B cell (primary cell): ENCODE measurements around the gene ACTN3. TPM values are rescaled to one million over a fixed set of nuclear protein-coding genes. Genes with fewer than 3 reads are reported as not detected.

ENCODE experiments used
- ATAC-seq: fragments of 200-7000 bp; cut with Tn5 transposase; one replicate; pipeline ENCODE4 v1.10.0; 2021; ENCODE audit warnings: low read depth, mild to moderate bottlenecking, moderate number of reproducible peaks, moderate library complexity
- CTCF ChIA-PET: fragments of 350-600 bp; sonication (Branson Sonifier 250); formaldehyde crosslinking; loops from one replicate; lab custom pipeline; 2021; ENCODE audit warnings: antibody characterized with exemption, inconsistent platforms; lab: Charles Lee
- POLR2A ChIA-PET: fragments of 350-600 bp; sonication (Branson Sonifier 250); formaldehyde crosslinking; loops from one replicate; lab custom pipeline; 2021; ENCODE audit warnings: antibody characterized with exemption; lab: Charles Lee
- DNase-seq: peaks from one replicate; pipeline ENCODE4 v3.0.0; 2013
- H2AFZ ChIP-seq: 2 replicates; pipeline ENCODE4 v1.6.1; 2012; ENCODE audit warnings: mild to moderate bottlenecking, low read depth, low read length; ENCODE audit not compliant: insufficient read depth, poor library complexity, severe bottlenecking
- H3K27ac ChIP-seq, 2 donors: 1 replicate in 1 of 2; 2 replicates in 1 of 2; pipeline ENCODE4 v1.5.1; 2012 to 2013; ENCODE audit warnings: low read length in 2 of 2, mild to moderate bottlenecking in 2 of 2, moderate library complexity in 1 of 2
- H3K27me3 ChIP-seq, 4 experiments: fragments of 200-600 bp in 1 of 4; sonication (generic) in 1 of 4; replicated peaks in 1 of 4; 1 replicate in 2 of 4; 2 replicates in 2 of 4; pipeline versions ENCODE4 v1.6.1 to v1.7.0; 2013 to 2016; ENCODE audit warnings: low read length in 3 of 4, mild to moderate bottlenecking in 2 of 4, mixed read lengths in 1 of 4, moderate library complexity in 1 of 4; ENCODE audit not compliant: insufficient read depth in 4 of 4, control insufficient read depth in 3 of 4; ENCODE audit errors: control extremely low read depth in 1 of 4
- H3K36me3 ChIP-seq, 2 experiments: replicated peaks in 1 of 2; 1 replicate in 1 of 2; 2 replicates in 1 of 2; pipeline versions ENCODE4 v1.6.1 to v1.7.1; 2013; ENCODE audit warnings: low read length in 1 of 2; ENCODE audit not compliant: insufficient read depth in 2 of 2, control insufficient read depth in 1 of 2; ENCODE audit errors: control extremely low read depth in 1 of 2, extremely low read depth in 1 of 2
- H3K4me1 ChIP-seq, 2 donors: fragments of 200-600 bp in 1 of 2; sonication (generic) in 1 of 2; 1 replicate in 1 of 2; 2 replicates in 1 of 2; pipeline versions ENCODE4 v1.5.1 to v1.6.1; 2013 to 2017; ENCODE audit warnings: low read length in 2 of 2; ENCODE audit not compliant: control insufficient read depth in 2 of 2, insufficient read depth in 2 of 2
- H3K4me2 ChIP-seq: replicated peaks from 2 replicates; pipeline ENCODE3; 2012; ENCODE audit warnings: mild to moderate bottlenecking, low read depth, low read length; ENCODE audit not compliant: poor library complexity, severe bottlenecking
- H3K4me3 ChIP-seq, 5 experiments: fragments of 200-600 bp in 1 of 5; sonication (generic) in 1 of 5; 1 replicate in 3 of 5; 2 replicates in 2 of 5; pipeline versions ENCODE4 v1.5.1 to v1.7.0; 2011 to 2016; ENCODE audit warnings: low read length in 4 of 5, mild to moderate bottlenecking in 4 of 5, low read depth in 2 of 5, control low read depth in 1 of 5, moderate library complexity in 1 of 5; ENCODE audit not compliant: insufficient read depth in 1 of 5; ENCODE audit errors: control extremely low read depth in 1 of 5, extremely low read depth in 1 of 5
- H3K79me2 ChIP-seq: fragments of 200-600 bp; sonication (generic); one replicate; pipeline ENCODE4 v1.6.0; 2016; ENCODE audit warnings: low read length; ENCODE audit not compliant: control insufficient read depth, insufficient read depth
- H3K9ac ChIP-seq: fragments of 200-600 bp; sonication (generic); 2 replicates; pipeline ENCODE4 v1.6.1; 2017; ENCODE audit warnings: mild to moderate bottlenecking, low read length, moderate library complexity
- H3K9me3 ChIP-seq, 3 donors: one replicate each; pipeline versions ENCODE4 v1.6.1 to v1.7.1; 2013; ENCODE audit warnings: low read length in 2 of 3; ENCODE audit not compliant: control insufficient read depth in 2 of 3, insufficient read depth in 1 of 3; ENCODE audit errors: control extremely low read depth in 1 of 3
- H4K20me1 ChIP-seq: 2 replicates; pipeline ENCODE4 v1.6.0; 2012; ENCODE audit warnings: mild to moderate bottlenecking, low read length; ENCODE audit not compliant: insufficient read depth, control insufficient read depth, poor library complexity, severe bottlenecking
- H3K27ac Mint-ChIP-seq: one replicate; pipeline ENCODE4 v1.8.0; 2021; ENCODE audit warnings: mixed read lengths
- H3K27me3 Mint-ChIP-seq: one replicate; pipeline ENCODE4 v1.8.0; 2021; ENCODE audit warnings: mixed read lengths
- H3K4me1 Mint-ChIP-seq: one replicate; pipeline ENCODE4 v1.8.0; 2021; ENCODE audit warnings: mixed read lengths
- H3K4me3 Mint-ChIP-seq: one replicate; pipeline ENCODE4 v1.8.0; 2021; ENCODE audit warnings: mixed read lengths
- H3K9me3 Mint-ChIP-seq: one replicate; pipeline ENCODE4 v1.8.0; 2022; ENCODE audit warnings: mixed read lengths; ENCODE audit not compliant: insufficient read depth
- EZH2 ChIP-seq: IDR thresholded peaks from 2 replicates; pipeline ENCODE4 v1.6.1; 2012; ENCODE audit warnings: borderline replicate concordance, low read depth, mild to moderate bottlenecking, moderate library complexity, low read length; ENCODE audit not compliant: insufficient read depth, poor library complexity, severe bottlenecking
- WGBS: methylation state at CpG from one replicate; pipeline ENCODE4 v1.1.5; 2013; ENCODE audit warnings: missing lambda C conversion rate; ENCODE audit not compliant: insufficient coverage; 5-methylcytosine and 5-hydroxymethylcytosine counted together
- intact Hi-C: fragments of 100-400 bp; cut with micrococcal nuclease; formaldehyde crosslinking; loops from one replicate; pipeline ENCODE4 v1.10.0; 2022
- polyA plus RNA-seq: library from polyadenylated mRNA; depleted of rRNA; stranded (reverse); fragments of >200 nt; gene quantifications from 2 replicates; pipeline ENCODE4 v1.2.3, GENCODE V29; 2012
- total RNA-seq, 2 donors: library from RNA; stranded (reverse); fragments of 120-200 nt in 1 of 2; gene quantifications; 1 replicate in 1 of 2; 2 replicates in 1 of 2; pipeline versions ENCODE4 v1.2.3 to v1.2.4, GENCODE V29; 2013 to 2022
- TF ChIP-seq, protein P1 (sequence below): fragments of 200-600 bp; IDR thresholded peaks from one replicate; pipeline ENCODE4 v1.8.0; 2022; ENCODE audit warnings: antibody characterized with exemption, mild to moderate bottlenecking

ACTN3 gene
- total and polyA plus RNA-seq, 2 donors (not counting 1 experiment from before 2014, with no cell fraction given), result 0.22 TPM; not detected in 1

DNA sequence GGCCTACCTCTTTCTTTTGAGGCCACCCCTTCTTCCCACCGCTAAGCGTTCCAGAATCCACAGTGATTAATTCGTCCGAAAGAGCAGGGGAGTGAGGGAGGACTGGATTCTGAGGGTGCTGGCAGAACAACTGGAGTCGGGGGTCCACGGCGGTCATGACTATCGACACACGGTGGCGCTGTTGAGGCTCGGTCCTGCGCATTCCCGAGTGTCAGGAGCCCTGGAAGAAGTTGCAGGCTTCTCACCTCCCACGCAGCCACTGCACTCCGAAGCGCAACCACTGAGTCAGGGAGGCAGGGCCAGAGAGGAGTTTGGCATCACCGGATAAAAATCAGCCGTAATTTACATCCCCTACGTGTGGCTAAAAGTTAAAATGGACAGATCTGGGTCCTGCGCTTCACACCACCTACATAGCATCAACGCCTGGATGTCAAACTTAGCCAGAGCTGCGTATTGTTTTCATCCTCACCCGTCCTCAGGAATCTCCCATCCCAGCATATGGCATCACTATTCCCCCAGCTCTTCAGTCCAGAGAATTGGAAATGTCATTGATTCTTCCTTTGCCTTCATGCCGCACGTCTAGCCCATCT lies 32.4 kb downstream of the ACTN3 start:
- Mint-ChIP-seq H3K4me1 (peaks cover 8% of the 10 kb centered on the region), H3K4me3 (peak overlapping the region; percentile 18), H3K9me3 (peaks cover 3% of the 10 kb centered on the region), H3K27ac (no peak overlapping the region), H3K27me3 (peaks cover 24% of the 10 kb centered on the region)
- TF ChIP-seq EZH2, result no peak
- TF ChIP-seq, protein P1, sequence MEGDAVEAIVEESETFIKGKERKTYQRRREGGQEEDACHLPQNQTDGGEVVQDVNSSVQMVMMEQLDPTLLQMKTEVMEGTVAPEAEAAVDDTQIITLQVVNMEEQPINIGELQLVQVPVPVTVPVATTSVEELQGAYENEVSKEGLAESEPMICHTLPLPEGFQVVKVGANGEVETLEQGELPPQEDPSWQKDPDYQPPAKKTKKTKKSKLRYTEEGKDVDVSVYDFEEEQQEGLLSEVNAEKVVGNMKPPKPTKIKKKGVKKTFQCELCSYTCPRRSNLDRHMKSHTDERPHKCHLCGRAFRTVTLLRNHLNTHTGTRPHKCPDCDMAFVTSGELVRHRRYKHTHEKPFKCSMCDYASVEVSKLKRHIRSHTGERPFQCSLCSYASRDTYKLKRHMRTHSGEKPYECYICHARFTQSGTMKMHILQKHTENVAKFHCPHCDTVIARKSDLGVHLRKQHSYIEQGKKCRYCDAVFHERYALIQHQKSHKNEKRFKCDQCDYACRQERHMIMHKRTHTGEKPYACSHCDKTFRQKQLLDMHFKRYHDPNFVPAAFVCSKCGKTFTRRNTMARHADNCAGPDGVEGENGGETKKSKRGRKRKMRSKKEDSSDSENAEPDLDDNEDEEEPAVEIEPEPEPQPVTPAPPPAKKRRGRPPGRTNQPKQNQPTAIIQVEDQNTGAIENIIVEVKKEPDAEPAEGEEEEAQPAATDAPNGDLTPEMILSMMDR, result peak; percentile 84
- Histone ChIP-seq H3K4me3 (peak overlapping the region in 2 of 5 experiments; percentile 1 to 12), H3K4me1 (peaks cover 3 to 7% of the 10 kb centered on the region in 2 donors), H3K27ac (no peak overlapping the region), H3K79me2 (no peaks in the 10 kb centered on the region), H4K20me1 (no peaks in the 10 kb centered on the region), H3K36me3 (no peaks in the 10 kb centered on the region), H3K9ac (no peak overlapping the region), H3K4me2 (peak overlapping the region; percentile 60), H3K9me3 (peaks cover 3 to 14% (median 5%) of the 10 kb centered on the region in 3 donors), H3K27me3 (no peaks in the 10 kb centered on the region), H2AFZ (peak overlapping the region; percentile 45)
- intact Hi-C loops, result loop anchor here (1.0 to 2.0 kb wide), 4 partner anchors 38 to 255 kb away; partner anchors contain the start of gene RBM4
- CTCF ChIA-PET, result interaction anchor here (0.6 to 12.2 kb wide), 19 partner anchors 11 to 264 kb away, joined by 3 to 301 read pairs (median 6); partner anchors contain the start of genes CCDC87, CCS, CTSF and RBM4
- peak; percentile 91 for ATAC-seq
- WGBS, result 24% methylated on average over 20 of the region's 25 CpGs
- POLR2A ChIA-PET, result interaction anchor here (1.3 kb wide), 1 partner anchor 99 kb away, joined by 8 read pairs; the partner anchor contains the start of gene RBM4B
- DNase-seq, result peak; percentile 85

DNA sequence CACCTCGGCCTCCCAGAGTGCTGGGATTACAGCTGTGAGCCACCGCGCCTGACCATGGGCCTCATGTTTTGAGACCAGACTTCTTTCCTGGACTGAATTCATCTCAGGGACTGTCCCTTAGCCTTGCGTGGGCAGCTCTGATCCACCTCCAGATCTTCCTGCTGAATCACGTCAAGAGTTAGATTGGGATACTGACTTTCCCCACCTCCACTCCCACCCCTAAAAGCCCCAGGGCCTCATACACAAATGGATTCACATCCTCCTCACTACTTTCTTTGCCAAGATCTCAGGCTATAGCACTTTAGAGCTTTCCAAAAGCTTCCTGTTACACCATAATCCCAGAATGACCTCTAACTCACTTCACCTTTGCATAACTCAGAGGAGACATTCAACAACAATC lies 34.1 kb downstream of the ACTN3 start:
- no peak overlapping the region for H3K4me3 ChIP-seq
- no peak overlapping the region for H2AFZ ChIP-seq
- no peaks in the 10 kb centered on the region for H3K36me3 ChIP-seq
- Mint-ChIP-seq H3K27ac (no peak overlapping the region), H3K4me3 (no peak overlapping the region), H3K27me3 (peaks cover 9% of the 10 kb centered on the region), H3K4me1 (peaks cover 8% of the 10 kb centered on the region), H3K9me3 (peaks cover 3% of the 10 kb centered on the region)
- CTCF ChIA-PET, result interaction anchor here (0.5 to 12.2 kb wide), 17 partner anchors 9 to 253 kb away, joined by 3 to 301 read pairs (median 4); partner anchors contain the start of genes CCDC87, CTSF, RBM4 and RBM4B
- H3K79me2 ChIP-seq, result no peaks in the 10 kb centered on the region
- ATAC-seq (no peak), DNase-seq (no peak)
- peaks cover 3 to 14% (median 5%) of the 10 kb centered on the region in 3 donors for H3K9me3 ChIP-seq
- no peak overlapping the region for H3K27ac ChIP-seq
- 90% methylated on average over 5 of the region's 5 CpGs for WGBS
- H3K4me2 ChIP-seq, result no peak overlapping the region
- H3K9ac ChIP-seq, result no peak overlapping the region
- no peaks in the 10 kb centered on the region for H4K20me1 ChIP-seq
- H3K4me1 ChIP-seq, result peaks cover 3 to 7% of the 10 kb centered on the region in 2 donors
- peaks cover 0 to 4% (median 0%) of the 10 kb centered on the region in 4 experiments for H3K27me3 ChIP-seq
- intact Hi-C loops, result no loop called here
- TF ChIP-seq EZH2, result no peak
- TF ChIP-seq, protein P1, result no peak
- POLR2A ChIA-PET, result interaction anchor here (0.6 to 1.8 kb wide), 2 partner anchors 31 to 97 kb away, joined by 3 to 10 read pairs; partner anchors contain the start of gene RBM4B
